Neural progenitor cell (in vitro differentiated cells): ENCODE results near the gene TWIST2. TPM values are rescaled to one million over a fixed set of nuclear protein-coding genes. Genes with fewer than 3 reads are reported as not detected.

ENCODE experiments used
- DNase-seq: peaks from one replicate; pipeline ENCODE4 v3.0.0-alpha.2; 2016; ENCODE audit warnings: low spot score
- H2AFZ ChIP-seq: fragments of 200-600 bp; sonication (generic); replicated peaks from 2 replicates; pipeline ENCODE4 v1.6.1; 2016; ENCODE audit warnings: antibody characterized with exemption
- H3F3A ChIP-seq: fragments of 200-600 bp; sonication (generic); 2 replicates; pipeline ENCODE4 v1.6.1; 2016; ENCODE audit warnings: antibody characterized with exemption, low read depth
- H3K27ac ChIP-seq: fragments of 200-600 bp; sonication (generic); 2 replicates; pipeline ENCODE4 v1.5.1; 2016; ENCODE audit warnings: mild to moderate bottlenecking
- H3K27me3 ChIP-seq: fragments of 200-600 bp; sonication (generic); 2 replicates; pipeline ENCODE4 v1.6.1; 2016; ENCODE audit warnings: mild to moderate bottlenecking, moderate library complexity
- H3K36me3 ChIP-seq: fragments of 200-600 bp; sonication (generic); 2 replicates; pipeline ENCODE4 v1.5.1; 2016
- H3K4me1 ChIP-seq: fragments of 200-600 bp; sonication (generic); 2 replicates; pipeline ENCODE4 v1.6.1; 2016; ENCODE audit warnings: mixed run types
- H3K4me2 ChIP-seq: fragments of 200-600 bp; sonication (generic); 2 replicates; pipeline ENCODE4 v1.6.1; 2016
- H3K4me3 ChIP-seq: fragments of 200-600 bp; sonication (generic); 2 replicates; pipeline ENCODE4 v1.5.1; 2016
- H3K79me2 ChIP-seq: fragments of 200-600 bp; sonication (generic); 2 replicates; pipeline ENCODE4 v1.6.1; 2016; ENCODE audit warnings: low read depth
- H3K9ac ChIP-seq: fragments of 200-600 bp; sonication (generic); 2 replicates; pipeline ENCODE4 v1.6.1; 2016
- H3K9me3 ChIP-seq: fragments of 200-600 bp; sonication (generic); 2 replicates; pipeline ENCODE4 v1.5.1; 2016; ENCODE audit warnings: low read depth
- H4K20me1 ChIP-seq: fragments of 200-600 bp; sonication (generic); 2 replicates; pipeline ENCODE4 v1.6.1; 2016; ENCODE audit warnings: low read depth
- H3K27ac Mint-ChIP-seq: 3 replicates; pipeline ENCODE4 v1.8.0; 2021; ENCODE audit warnings: mixed read lengths
- H3K27me3 Mint-ChIP-seq: 2 replicates; pipeline ENCODE4 v1.8.0; 2022; ENCODE audit warnings: low read depth, mild to moderate bottlenecking, inconsistent platforms, moderate library complexity, mixed read lengths; ENCODE audit not compliant: insufficient read depth
- H3K36me3 Mint-ChIP-seq: 3 replicates; pipeline ENCODE4 v1.8.0; 2021; ENCODE audit warnings: mixed read lengths
- H3K4me1 Mint-ChIP-seq: 3 replicates; pipeline ENCODE4 v1.8.0; 2021; ENCODE audit warnings: mixed read lengths
- H3K4me3 Mint-ChIP-seq: 3 replicates; pipeline ENCODE4 v1.8.0; 2021; ENCODE audit warnings: mild to moderate bottlenecking, moderate library complexity, mixed read lengths
- H3K9me3 Mint-ChIP-seq: 3 replicates; pipeline ENCODE4 v1.8.0; 2020; ENCODE audit warnings: mixed read lengths
- CTCF ChIP-seq: fragments of 200-600 bp; sonication (generic); IDR thresholded peaks from 2 replicates; pipeline ENCODE4 v1.5.1; 2017; ENCODE audit warnings: antibody characterized with exemption, mild to moderate bottlenecking
- EZH2 ChIP-seq: fragments of 200-600 bp; sonication (generic); IDR thresholded peaks from 2 replicates; pipeline ENCODE4 v1.6.1; 2017; ENCODE audit warnings: antibody characterized with exemption, mild to moderate bottlenecking, moderate library complexity
- EZH2phosphoT487 ChIP-seq: fragments of 200-600 bp; sonication (generic); IDR thresholded peaks from 2 replicates; pipeline ENCODE4 v1.6.1; 2017; ENCODE audit warnings: antibody characterized with exemption
- total RNA-seq: library from RNA; depleted of rRNA; stranded (reverse); fragments of >200 nt; gene quantifications from 2 replicates; pipeline ENCODE4 v1.2.3, GENCODE V29; 2015; ENCODE audit warnings: low replicate concordance

TWIST2 gene
- total RNA-seq, 1 donor from 2014 or later, result 0.51 TPM

- Histone ChIP-seq H3K79me2 (no peaks in the 10 kb centered on the region), H3K36me3 (no peaks in the 10 kb centered on the region), H3K9me3 (no peaks in the 10 kb centered on the region), H3K27me3 (no peaks in the 10 kb centered on the region), H3K4me3 (no peak overlapping the region), H3K27ac (no peak overlapping the region), H3F3A (no peaks in the 10 kb centered on the region), H3K4me1 (no peaks in the 10 kb centered on the region), H4K20me1 (no peaks in the 10 kb centered on the region), H3K4me2 (no peak overlapping the region), H2AFZ (no peak overlapping the region), H3K9ac (no peak overlapping the region)
- peaks cover 10% of the 10 kb centered on the region for H3K27me3 Mint-ChIP-seq
- DNase-seq, result no peak
- peaks cover 3% of the 10 kb centered on the region for H3K9me3 Mint-ChIP-seq
- peak overlapping the region; percentile 27 for H3K4me3 Mint-ChIP-seq
- H3K27ac Mint-ChIP-seq, result no peak overlapping the region
- H3K36me3 Mint-ChIP-seq, result peaks cover 2% of the 10 kb centered on the region
- no peak for TF ChIP-seq EZH2
- no peak for TF ChIP-seq EZH2phosphoT487
- TF ChIP-seq CTCF, result no peak
- peaks cover 12% of the 10 kb centered on the region for H3K4me1 Mint-ChIP-seq
Measured at GRCh38 chr2:238915596-238915995, 67.7 kb downstream of the TWIST2 start.

- Mint-ChIP-seq H3K27me3 (peaks cover 10% of the 10 kb centered on the region), H3K4me3 (no peak overlapping the region), H3K4me1 (peaks cover 12% of the 10 kb centered on the region), H3K36me3 (peaks cover 2% of the 10 kb centered on the region), H3K27ac (no peak overlapping the region), H3K9me3 (peaks cover 3% of the 10 kb centered on the region)
- no peaks in the 10 kb centered on the region for H4K20me1 ChIP-seq
- TF ChIP-seq EZH2phosphoT487, result no peak
- TF ChIP-seq CTCF, result no peak
- no peak for TF ChIP-seq EZH2
- no peaks in the 10 kb centered on the region for H3K36me3 ChIP-seq
- no peaks in the 10 kb centered on the region for H3K79me2 ChIP-seq
- DNase-seq, result no peak
- no peaks in the 10 kb centered on the region for H3F3A ChIP-seq
- no peak overlapping the region for H3K4me3 ChIP-seq
- H3K27me3 ChIP-seq, result no peaks in the 10 kb centered on the region
- H3K4me1 ChIP-seq, result no peaks in the 10 kb centered on the region
- H3K27ac ChIP-seq, result no peak overlapping the region
- no peak overlapping the region for H3K9ac ChIP-seq
- H3K4me2 ChIP-seq, result no peak overlapping the region
- no peak overlapping the region for H2AFZ ChIP-seq
- no peaks in the 10 kb centered on the region for H3K9me3 ChIP-seq
Measured at GRCh38 chr2:238916176-238916874, 68.4 kb downstream of the TWIST2 start.

- H3K9me3 ChIP-seq, result no peaks in the 10 kb centered on the region
- H3K4me3 ChIP-seq, result no peak overlapping the region
- Mint-ChIP-seq H3K4me1 (peaks cover 10% of the 10 kb centered on the region), H3K9me3 (no peaks in the 10 kb centered on the region), H3K27me3 (peaks cover 6% of the 10 kb centered on the region), H3K4me3 (no peak overlapping the region), H3K27ac (no peak overlapping the region), H3K36me3 (no peaks in the 10 kb centered on the region)
- no peaks in the 10 kb centered on the region for H3K79me2 ChIP-seq
- no peak overlapping the region for H3K9ac ChIP-seq
- TF ChIP-seq EZH2phosphoT487, result no peak
- TF ChIP-seq EZH2, result no peak
- TF ChIP-seq CTCF, result no peak
- no peak overlapping the region for H3K27ac ChIP-seq
- no peaks in the 10 kb centered on the region for H3K27me3 ChIP-seq
- H3F3A ChIP-seq, result no peaks in the 10 kb centered on the region
- DNase-seq, result no peak
- no peaks in the 10 kb centered on the region for H4K20me1 ChIP-seq
- no peaks in the 10 kb centered on the region for H3K36me3 ChIP-seq
- peaks cover 3% of the 10 kb centered on the region for H3K4me1 ChIP-seq
- H2AFZ ChIP-seq, result no peak overlapping the region
- no peak overlapping the region for H3K4me2 ChIP-seq
Measured at GRCh38 chr2:238916875-238917590, 69.1 kb downstream of the TWIST2 start.
